Measurements from ENCODE around the gene BBOF1. TPM values are rescaled to one million over a fixed set of nuclear protein-coding genes. Genes with fewer than 3 reads are reported as not detected.

The BBOF1 gene
- total and polyA plus RNA-seq, 2 donors (not counting 3 experiments of a cell fraction or from before 2014, with no cell fraction given) = 0.63 to 2.3 TPM

- Histone ChIP-seq H3K4me2 (ENCODE audit: insufficient read depth, low read length) (no peak overlapping the region), H3K4me1 (ENCODE audit: control insufficient read depth, extremely low read depth, insufficient read depth, low read length) (no peaks in the 10 kb centered on the region), H3K9ac (replicated peaks; ENCODE audit: extremely low read depth, insufficient read depth, low read length) (no peak overlapping the region), H3K79me2 (ENCODE audit: control insufficient read depth, insufficient read depth, low read length) (no peaks in the 10 kb centered on the region), H2AFZ (ENCODE audit: low read depth, low read length) (no peak overlapping the region), H3K9me3 (replicated peaks; ENCODE audit: control insufficient read depth, insufficient read depth, low read length) (no peaks in the 10 kb centered on the region), H3K27ac (ENCODE audit: insufficient read depth, low read depth, low read length) (no peak overlapping the region), H3K4me3 (replicated peaks in 1 of 3; ENCODE audit: insufficient read depth in 1 of 3, low read depth in 1 of 3, low read length in 3 of 3) (no peak overlapping the region), H3K36me3 (ENCODE audit: control insufficient read depth in 2 of 2, extremely low read depth in 1 of 2, insufficient read depth in 2 of 2, low read length in 2 of 2) (peaks cover 0 to 3% of the 10 kb centered on the region in 2 experiments), H4K20me1 (replicated peaks; ENCODE audit: control insufficient read depth, extremely low read depth, insufficient read depth, low read length) (no peaks in the 10 kb centered on the region), H3K27me3 (ENCODE audit: control insufficient read depth in 2 of 2, insufficient read depth in 2 of 2, low read length in 2 of 2) (no peaks in the 10 kb centered on the region), H3K9me1 (replicated peaks; ENCODE audit: control insufficient read depth, extremely low read depth, insufficient read depth, low read length) (no peaks in the 10 kb centered on the region)
- no peak for FAIRE-seq
- dilution Hi-C loops (cut with MboI; ENCODE audit: extremely low pct_ligation_motif_present, low sequenced_read_pairs) = no loop called here
- BruUV-seq (replicated peaks) = no TSS peak
- intact Hi-C loops (cut with micrococcal nuclease) = no loop called here
- ChIA-PET POLR2A (no interaction called here), CTCF (no interaction called here)
- DNase-seq (ENCODE audit: low read depth, low spot score) = no peak
- no peak for TF ChIP-seq CTCF (IDR thresholded peaks at IDR 0.05; ENCODE audit: extremely low read depth in 1 of 2, insufficient read depth in 1 of 2, low read depth in 1 of 2, low read length in 2 of 2)
- TF ChIP-seq POLR2AphosphoS5 (IDR thresholded peaks at IDR 0.05; ENCODE audit: insufficient read depth, low read depth, low read length) = no peak
- no peak for TF ChIP-seq MYC (IDR thresholded peaks at IDR 0.05; ENCODE audit: low read depth, low read length)
- no peak for TF ChIP-seq GATA2 (IDR thresholded peaks at IDR 0.05; ENCODE audit: insufficient read depth, insufficient read length, low read depth, low read length)
- no peak for TF ChIP-seq EZH2 (IDR thresholded peaks at IDR 0.05; ENCODE audit: borderline replicate concordance, low read depth, low read length, severe bottlenecking)
- TF ChIP-seq MAX (IDR thresholded peaks at IDR 0.05; ENCODE audit: insufficient read depth, insufficient read length) = no peak
- no peak for TF ChIP-seq POLR2A (IDR thresholded peaks at IDR 0.05; ENCODE audit: low read depth, low read length)
- no peak for TF ChIP-seq FOS (IDR thresholded peaks at IDR 0.05; ENCODE audit: borderline replicate concordance, insufficient read depth, low read length)
- no peak for TF ChIP-seq JUN (IDR thresholded peaks at IDR 0.05; ENCODE audit: borderline replicate concordance, insufficient read depth, insufficient read length, low read depth)
Measured at GRCh38 chr14:74105381-74105780, 86.2 kb downstream of the BBOF1 start.

All from endothelial cell of umbilical vein (primary cell).